Effector memory CD8-positive, alpha-beta T cell (primary cell): ENCODE data around the gene ZBTB5.
A peak's percentile ranks its signal among the peaks of the same experiment; 100 is the strongest.

Experiments
- ATAC-seq: fragments of 150-1000 bp; cut with Tn5 transposase; replicated peaks from 2 replicates; pipeline ENCODE4 v1.10.0; 2021; ENCODE audit warnings: mild to moderate bottlenecking, moderate library complexity
- DNase-seq, 3 experiments: peaks; one replicate each; pipeline ENCODE4 v3.0.0; 2021
- H3K27ac Mint-ChIP-seq, 2 donors: one replicate each; pipeline ENCODE4 v1.8.0; 2022; ENCODE audit warnings: mild to moderate bottlenecking in 2 of 2, mixed read lengths in 2 of 2, moderate library complexity in 2 of 2
- H3K27me3 Mint-ChIP-seq, 2 donors: one replicate each; pipeline ENCODE4 v1.8.0; 2022; ENCODE audit warnings: mixed read lengths in 2 of 2
- H3K36me3 Mint-ChIP-seq: one replicate; pipeline ENCODE4 v1.8.0; 2022; ENCODE audit warnings: mild to moderate bottlenecking, moderate library complexity, mixed read lengths; ENCODE audit not compliant: insufficient read depth
- H3K4me1 Mint-ChIP-seq, 2 donors: one replicate each; pipeline ENCODE4 v1.8.0; 2022; ENCODE audit warnings: low read depth in 2 of 2, mixed read lengths in 2 of 2
- H3K4me3 Mint-ChIP-seq, 2 donors: one replicate each; pipeline ENCODE4 v1.8.0; 2022; ENCODE audit warnings: mild to moderate bottlenecking in 2 of 2, mixed read lengths in 2 of 2, moderate library complexity in 2 of 2
- H3K9me3 Mint-ChIP-seq, 2 donors: one replicate each; pipeline ENCODE4 v1.8.0; 2022; ENCODE audit warnings: mixed read lengths in 2 of 2

Gene ZBTB5

GRCh38 chr9:37395663-37396062 lies 69.6 kb downstream of the ZBTB5 start:
- H3K4me3 Mint-ChIP-seq, result no peak overlapping the region
- no peaks in the 10 kb centered on the region for H3K4me1 Mint-ChIP-seq
- ATAC-seq (no peak), DNase-seq (no peak)
- H3K9me3 Mint-ChIP-seq, result no peaks in the 10 kb centered on the region
- peaks cover 5 to 7% of the 10 kb centered on the region in 2 donors for H3K27me3 Mint-ChIP-seq
- no peak overlapping the region for H3K27ac Mint-ChIP-seq
- no peaks in the 10 kb centered on the region for H3K36me3 Mint-ChIP-seq

- no peaks in the 10 kb centered on the region for H3K36me3 Mint-ChIP-seq
- H3K27ac Mint-ChIP-seq, result no peak overlapping the region
- H3K4me1 Mint-ChIP-seq, result peaks cover 0 to under 1% of the 10 kb centered on the region in 2 donors
- no peak for ATAC-seq
- DNase-seq, result no peak
- no peaks in the 10 kb centered on the region for H3K9me3 Mint-ChIP-seq
- H3K27me3 Mint-ChIP-seq, result peaks cover 4 to 7% of the 10 kb centered on the region in 2 donors
- no peak overlapping the region for H3K4me3 Mint-ChIP-seq
Observed at GRCh38 chr9:37395229-37395628, 70.0 kb downstream of the ZBTB5 start.

DNA sequence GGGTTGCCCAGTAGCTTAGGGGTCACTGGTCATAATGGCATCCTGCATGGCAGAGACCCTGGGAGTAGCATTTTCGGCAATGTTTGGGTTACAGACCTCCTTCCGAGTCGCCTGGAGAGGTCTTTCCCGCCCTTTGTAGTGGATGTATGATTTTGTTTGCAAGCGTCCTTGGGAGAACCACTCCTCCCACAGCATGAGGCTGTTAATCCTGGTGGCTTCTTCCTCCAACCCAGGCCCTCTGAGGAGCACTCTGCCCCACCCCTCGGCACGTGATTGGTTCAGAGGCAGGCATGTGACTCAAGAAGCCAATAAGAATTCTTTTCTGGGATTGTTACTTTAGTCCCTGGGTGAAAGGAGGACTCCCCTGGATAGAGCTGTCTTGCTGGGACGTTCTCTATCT lies 73.0 kb downstream of the ZBTB5 start:
- no peak overlapping the region for H3K27ac Mint-ChIP-seq
- DNase-seq (no peak), ATAC-seq (no peak)
- H3K27me3 Mint-ChIP-seq, result peaks cover 0 to 7% of the 10 kb centered on the region in 2 donors
- peaks cover 0 to 2% of the 10 kb centered on the region in 2 donors for H3K4me1 Mint-ChIP-seq
- no peaks in the 10 kb centered on the region for H3K36me3 Mint-ChIP-seq
- no peaks in the 10 kb centered on the region for H3K9me3 Mint-ChIP-seq
- no peak overlapping the region for H3K4me3 Mint-ChIP-seq

DNA sequence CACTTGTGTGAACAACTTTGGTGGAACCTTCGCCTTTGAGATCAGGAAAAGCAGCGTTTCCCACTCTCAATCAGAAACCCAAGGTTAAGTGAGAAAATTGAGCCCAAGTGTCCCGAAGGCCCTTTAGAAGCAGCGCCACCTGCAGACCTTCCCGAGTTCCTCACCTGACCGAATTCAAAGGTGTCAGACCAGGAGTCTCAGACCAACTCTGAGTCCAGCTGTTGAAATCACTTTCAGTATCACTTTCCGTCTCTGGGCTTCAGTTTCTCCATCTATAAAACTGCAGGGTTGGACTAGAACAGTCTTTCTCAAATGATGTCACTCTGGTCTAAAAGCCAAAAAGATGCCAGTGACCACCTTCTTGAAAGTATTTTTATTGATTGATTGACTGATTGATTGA lies 74.5 kb downstream of the ZBTB5 start:
- Mint-ChIP-seq H3K27me3 (peaks cover 0 to 6% of the 10 kb centered on the region in 2 donors), H3K9me3 (no peaks in the 10 kb centered on the region), H3K4me3 (no peak overlapping the region), H3K4me1 (peaks cover 0 to 2% of the 10 kb centered on the region in 2 donors), H3K27ac (peak overlapping the region in 1 of 2 donors; percentile 15), H3K36me3 (no peaks in the 10 kb centered on the region)
- DNase-seq (no peak), ATAC-seq (peak; percentile 35)
